Epidermal melanocyte (primary cell): Measurements from ENCODE around the gene TAOK3.
"Not testable (repeated sequence)": the region's sequence is repeated elsewhere in the genome, so short reads cannot be mapped to it uniquely, and the experiment has no call there.

Experiments
- DNase-seq: peaks from one replicate; pipeline ENCODE4 v3.0.0; 2011; ENCODE audit warnings: low spot score; ENCODE audit not compliant: insufficient read length

TAOK3 gene

DNA sequence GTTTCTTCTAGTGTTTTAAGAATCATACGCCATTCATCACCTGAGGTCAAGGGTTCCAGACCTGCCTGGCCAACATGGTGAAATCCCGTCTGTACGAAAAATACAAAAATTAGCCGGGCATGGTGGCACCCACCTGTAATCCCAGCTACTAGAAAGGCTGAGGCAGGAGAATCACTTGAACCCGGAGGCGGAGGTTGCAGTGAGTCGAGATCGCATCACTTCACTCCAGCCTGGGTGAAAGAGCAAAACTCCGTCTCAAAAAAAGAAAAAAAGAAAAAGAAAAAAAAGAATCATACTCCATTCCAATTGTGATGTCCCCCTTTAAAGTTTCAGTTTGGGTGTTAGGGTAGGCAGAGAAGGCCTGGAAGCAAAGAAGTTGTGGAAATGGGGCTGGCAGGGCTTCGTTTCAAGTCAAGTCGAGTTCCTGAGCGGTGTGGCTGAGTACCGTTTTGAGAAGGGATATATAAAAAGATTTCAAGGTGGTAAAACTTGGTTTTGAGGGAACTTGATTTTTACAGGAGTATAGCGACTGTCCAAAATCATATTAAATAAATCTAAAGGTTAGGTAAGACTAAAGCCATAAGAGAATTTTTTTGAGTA, 1.5 kb upstream of the TAOK3 start:
- DNase-seq = no peak

DNA sequence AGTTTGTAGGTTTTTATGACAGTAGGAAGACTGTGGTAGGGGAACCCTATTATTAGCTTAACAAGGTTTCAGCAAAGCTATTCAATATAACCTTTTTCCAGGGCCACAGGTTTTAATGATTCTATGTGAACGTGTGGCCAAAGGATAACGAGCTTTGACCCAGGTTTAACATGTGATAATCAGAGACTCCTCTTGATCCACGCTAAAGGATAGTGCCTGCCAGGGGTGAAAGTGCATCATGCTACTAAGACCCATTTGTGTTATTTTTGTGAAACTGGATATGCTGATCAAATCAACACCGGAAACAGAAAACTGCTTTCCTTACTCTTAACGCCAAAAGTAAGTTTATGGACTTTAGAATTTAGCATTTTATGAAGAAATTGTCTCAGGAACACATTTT, 909 bp upstream of the TAOK3 start:
- no peak for DNase-seq

DNA sequence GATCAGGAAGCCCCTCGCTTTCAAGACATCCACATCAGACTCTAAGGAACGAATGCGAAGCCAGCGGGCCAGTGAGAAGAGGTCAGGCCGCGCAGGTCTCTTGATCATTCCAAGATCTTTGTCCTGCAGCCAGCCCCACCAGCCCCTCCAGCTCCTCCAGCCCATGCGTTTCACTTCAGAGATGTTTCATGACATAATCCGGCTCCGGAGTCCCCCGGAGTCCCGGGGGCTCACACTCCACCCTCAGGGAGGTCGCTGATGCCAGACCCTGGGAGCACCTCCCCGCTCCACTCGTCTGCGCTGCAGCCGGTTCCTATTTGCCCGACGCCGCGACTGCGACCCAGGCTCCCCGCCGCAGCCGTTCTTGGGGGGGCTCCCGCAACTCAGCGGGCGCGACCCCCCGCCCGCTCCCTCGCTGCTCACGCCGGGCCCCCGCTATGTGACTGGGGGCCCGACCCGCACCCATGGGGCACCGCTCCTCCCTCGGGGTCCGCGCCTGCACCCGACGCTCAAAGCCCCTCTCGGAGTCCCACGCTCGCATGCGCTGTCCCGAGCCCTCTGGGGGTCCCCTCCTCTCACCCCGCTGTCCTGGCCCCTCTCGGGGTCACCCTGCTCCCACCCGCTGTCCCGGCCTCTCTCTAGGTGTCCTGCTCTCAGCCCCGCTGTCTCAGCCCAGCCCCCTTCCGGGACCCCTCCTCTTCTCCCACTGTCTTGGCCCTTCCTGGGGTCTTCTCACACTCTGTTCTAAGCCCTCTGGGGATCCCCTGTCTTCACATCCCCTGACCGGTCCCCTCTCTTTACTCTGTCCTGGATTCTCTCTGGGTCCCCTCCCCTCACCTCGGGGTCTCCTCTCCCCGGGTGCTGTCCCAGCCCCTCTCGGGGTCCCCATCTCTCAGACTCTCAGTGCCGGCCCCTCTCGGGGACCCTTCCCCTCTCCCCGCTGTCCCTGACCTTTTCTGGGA, 1.1 kb downstream of the TAOK3 start:
- DNase-seq = no peak

DNA sequence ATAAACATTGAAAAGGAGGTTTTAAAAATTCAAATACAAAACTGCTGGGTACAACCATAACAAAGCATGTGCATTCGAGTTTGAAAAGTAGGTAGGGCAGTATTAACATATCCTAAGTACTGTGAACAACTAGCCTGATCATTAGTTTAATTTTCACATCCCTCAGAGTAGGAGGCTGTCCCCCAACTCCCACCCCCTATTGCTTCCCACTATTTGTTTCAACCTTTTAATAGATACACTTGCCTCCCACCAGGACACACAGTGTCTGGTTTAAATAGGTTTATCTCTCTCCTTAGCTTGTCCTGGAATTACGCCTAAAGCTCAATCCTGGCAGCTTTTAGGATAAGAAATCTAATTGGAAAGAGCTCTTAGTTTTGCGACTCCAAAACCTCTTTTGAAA, 2.1 kb downstream of the TAOK3 start:
- no peak for DNase-seq

GRCh38 chr12:118368821-118369220, 3.9 kb downstream of the TAOK3 start:
- DNase-seq = no peak

- no peak for DNase-seq
Observed at GRCh38 chr12:118361889-118362288, 10.8 kb downstream of the TAOK3 start.

DNA sequence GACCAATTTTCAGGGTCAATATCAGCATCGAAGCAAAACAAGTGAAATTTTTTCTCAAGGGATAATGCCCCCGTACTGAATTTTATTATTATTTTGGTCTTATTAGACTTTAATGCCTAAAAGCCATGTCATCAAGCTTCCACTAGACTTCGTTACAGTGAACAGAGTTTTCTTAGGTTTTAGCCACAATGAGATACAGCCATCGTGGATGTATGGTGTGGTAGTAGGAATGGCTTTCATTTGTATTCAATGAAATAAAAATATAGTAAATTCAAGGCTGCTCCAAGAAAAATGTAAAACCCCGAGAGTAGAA, 11.7 kb downstream of the TAOK3 start:
- DNase-seq = no peak

DNA sequence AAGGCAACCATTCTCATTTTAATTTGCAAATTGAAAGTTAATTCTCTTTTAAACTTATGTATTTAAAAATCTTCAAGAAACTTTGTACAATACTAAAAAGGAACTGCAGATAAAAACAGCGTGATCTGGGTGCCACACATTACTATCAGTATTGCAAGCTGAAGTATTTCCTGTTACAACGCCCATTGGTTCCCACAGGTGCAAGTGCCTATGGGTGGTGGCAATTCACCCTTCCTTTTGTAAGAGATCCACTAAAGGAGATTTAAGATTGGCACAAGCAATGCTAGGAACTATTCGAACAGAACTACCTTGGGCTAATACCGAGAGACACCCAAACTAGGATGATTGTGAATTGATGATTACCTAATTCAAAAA, 13.2 kb downstream of the TAOK3 start:
- DNase-seq = no peak

- no peak for DNase-seq
Observed at GRCh38 chr12:118358612-118359540, 13.8 kb downstream of the TAOK3 start.

GRCh38 chr12:118358008-118358359, 14.7 kb downstream of the TAOK3 start:
- no peak for DNase-seq

- peak; percentile 57 for DNase-seq
Observed at GRCh38 chr12:118357257-118358007, 15.3 kb downstream of the TAOK3 start.

DNA sequence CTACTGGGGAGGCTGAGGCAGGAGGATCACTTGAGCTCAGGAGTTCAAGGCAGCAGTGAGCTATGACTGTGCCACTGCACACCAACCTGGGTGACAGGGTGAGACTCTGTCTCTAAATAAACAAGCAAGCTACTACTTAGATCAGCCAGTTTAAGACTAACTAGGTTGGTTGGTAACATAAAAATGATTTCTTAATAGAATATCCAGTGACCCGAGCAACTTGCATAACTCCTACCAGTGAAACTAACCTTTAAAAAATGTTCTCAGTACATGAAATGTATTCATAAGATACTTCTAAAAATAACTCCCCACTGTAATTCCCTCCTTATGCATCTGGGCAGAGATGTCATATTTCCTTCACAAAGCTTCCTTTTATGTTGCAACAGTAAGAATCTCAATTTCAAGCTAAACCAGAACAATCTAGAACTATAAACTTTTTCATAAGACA, 15.9 kb downstream of the TAOK3 start:
- DNase-seq = peak; percentile 71

DNA sequence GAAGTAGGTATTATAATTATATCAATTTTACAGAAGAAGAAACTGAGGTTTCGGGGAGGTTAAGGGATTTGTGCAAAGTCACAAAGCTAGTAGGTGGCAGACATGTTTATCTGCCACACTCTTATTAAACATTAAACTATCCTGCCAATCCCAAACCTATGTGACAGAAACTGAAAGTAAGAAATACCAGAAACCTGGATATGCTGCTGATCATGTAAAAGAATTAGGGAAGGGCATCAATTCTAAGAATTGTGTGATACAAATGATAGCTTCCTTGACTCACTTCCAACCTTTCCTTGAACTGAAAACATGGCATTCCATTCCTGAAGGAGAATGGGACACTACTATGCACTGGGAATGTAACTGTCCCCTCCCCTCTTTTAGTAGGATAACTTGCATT, 16.9 kb downstream of the TAOK3 start:
- DNase-seq = no peak

- no peak for DNase-seq
Observed at GRCh38 chr12:118354903-118355302, 17.8 kb downstream of the TAOK3 start.

DNA sequence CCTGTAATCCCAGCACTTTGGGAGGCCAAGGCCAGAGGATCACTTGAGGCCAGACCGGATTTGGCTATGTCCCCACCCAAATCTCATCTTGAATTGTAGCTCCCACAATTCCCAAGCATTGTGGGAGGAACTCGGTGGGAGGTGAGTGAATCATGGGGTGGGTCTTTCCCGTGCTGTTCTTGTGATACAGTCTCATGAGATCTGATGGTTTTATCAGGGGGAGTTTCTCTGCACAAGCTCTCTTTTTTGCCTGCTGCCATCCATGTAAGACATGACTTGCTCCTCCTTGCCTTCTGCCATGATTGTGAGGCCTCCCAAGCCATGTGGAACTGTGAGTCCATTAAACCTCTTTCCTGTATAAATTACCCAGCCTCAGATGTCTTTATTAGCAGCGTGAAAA, 18.2 kb downstream of the TAOK3 start:
- DNase-seq = not testable (repeated sequence)

DNA sequence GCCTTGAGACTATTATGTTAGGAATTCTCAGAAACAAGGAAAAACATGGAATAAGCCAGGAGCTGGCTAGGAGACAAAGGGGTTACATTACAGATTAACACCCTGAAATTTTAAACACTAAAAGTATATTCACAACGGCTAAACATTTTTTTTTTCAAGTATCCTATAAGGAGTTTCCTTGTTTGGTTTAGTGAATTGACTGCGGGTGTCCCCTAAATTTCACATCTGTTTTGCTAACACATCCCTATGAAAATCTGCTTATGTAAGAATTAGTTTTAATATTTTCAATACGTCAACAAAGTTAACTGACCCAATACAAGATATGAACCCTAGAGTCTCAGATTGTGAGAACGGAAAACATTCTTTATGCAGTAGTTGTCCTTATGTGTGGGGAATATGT, 19.0 kb downstream of the TAOK3 start:
- no peak for DNase-seq

DNA sequence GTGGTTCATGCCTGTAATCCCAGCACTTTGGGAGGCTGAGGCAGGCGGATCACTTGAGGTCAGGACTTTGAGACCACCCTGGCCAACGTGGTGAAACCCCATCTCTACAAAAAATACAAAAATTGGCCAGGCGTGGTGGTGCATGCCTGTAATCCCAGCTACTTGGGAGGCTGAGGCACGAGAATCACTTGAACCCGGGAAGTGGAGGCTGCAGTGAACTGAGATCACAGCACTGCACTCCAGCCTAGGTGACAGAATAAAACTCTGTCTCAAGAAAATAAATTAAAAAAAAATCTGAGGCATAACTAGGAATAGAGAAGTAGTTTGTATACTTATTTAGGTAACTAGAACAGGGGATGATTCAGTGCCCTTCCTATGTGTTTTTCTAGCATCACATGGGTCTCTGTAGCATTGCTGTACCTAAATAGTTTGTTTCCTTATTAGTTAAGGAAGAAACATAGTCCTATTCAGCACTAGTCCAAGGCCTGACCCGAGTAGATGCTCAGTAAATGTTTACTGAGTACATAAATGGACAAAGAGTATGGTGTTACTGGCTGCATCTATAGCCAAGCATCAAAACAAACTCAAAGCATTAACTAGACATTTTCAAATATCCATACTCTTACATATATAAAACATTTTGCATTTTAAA, 21.7 kb downstream of the TAOK3 start:
- DNase-seq = no peak

- DNase-seq = no peak
Observed at GRCh38 chr12:118347916-118348315, 24.8 kb downstream of the TAOK3 start.

DNA sequence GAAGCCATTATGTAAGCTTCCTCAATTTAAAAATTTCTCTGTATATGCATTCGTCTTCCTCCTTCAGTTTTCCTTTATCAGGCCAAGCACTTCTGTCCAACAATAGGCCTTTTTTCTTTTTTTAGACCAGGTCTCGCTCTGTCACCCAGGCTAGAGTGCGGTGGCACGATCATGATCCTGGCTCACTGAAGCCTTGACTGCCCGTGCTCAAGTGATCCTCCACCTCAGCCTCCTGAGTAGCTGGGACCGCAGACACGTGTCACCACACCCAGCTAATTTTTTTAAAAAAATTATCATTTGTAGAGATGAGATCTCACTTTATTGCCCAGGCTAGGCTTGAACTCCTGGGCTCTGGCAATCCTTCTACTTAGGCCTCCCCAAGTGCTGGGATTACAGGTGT, 25.8 kb downstream of the TAOK3 start:
- DNase-seq = no peak

DNA sequence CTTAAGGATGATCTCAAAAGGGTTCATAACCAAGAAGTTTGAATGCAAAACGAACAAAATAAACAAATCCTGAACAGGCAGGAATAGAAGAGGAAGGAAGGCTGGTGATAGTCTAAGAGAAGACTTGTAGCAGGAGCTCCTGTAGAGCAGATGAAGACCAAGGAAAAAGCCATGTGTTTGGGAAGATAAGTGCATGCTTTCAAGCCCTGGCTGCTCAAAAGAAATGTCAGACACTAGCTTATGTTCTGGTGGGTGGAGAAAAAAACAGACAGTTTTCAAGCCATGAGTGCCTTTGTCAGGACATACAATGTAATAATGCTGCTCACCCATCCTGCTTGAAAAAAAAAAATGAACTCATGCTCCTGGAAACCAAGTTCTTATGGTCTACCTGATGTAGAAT, 27.4 kb downstream of the TAOK3 start:
- no peak for DNase-seq

DNA sequence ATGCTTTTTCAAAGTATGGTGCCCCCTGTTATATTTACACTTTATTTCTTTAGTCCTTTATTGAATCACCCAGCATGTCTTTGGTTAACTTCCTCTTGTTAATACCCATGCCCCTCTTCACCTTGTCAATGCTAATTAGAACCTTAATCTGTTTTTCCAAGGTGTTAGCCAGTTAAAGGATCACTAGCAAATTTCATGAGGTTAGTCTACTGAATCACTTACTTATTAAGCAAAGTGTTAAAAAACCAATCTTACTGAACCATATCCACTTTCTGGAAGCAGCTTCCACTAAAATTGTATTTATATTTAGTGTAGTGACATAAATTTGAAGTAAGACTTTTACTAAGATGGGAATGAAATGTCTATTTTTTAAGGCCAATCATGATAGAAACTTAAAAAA, 27.9 kb downstream of the TAOK3 start:
- no peak for DNase-seq
